Aorta (tissue), 5 donors: ENCODE measurements around the gene SPCS2. TPM values are rescaled to one million over a fixed set of nuclear protein-coding genes. Genes with fewer than 3 reads are reported as not detected.
"Not testable (repeated sequence)": the region's sequence is repeated elsewhere in the genome, so short reads cannot be mapped to it uniquely, and the experiment has no call there.

Experiments
- ATAC-seq: fragments of 200-7000 bp; cut with Tn5 transposase; one replicate; pipeline ENCODE4 v1.9.1; 2022; ENCODE audit warnings: moderate library complexity; ENCODE audit not compliant: low FRiP score
- DNase-seq, 2 donors: peaks; one replicate each; pipeline ENCODE4 v3.0.0-alpha.2; 2020
- H3K27ac ChIP-seq, 2 donors: one replicate each; pipeline ENCODE4 v1.5.1; 2013; ENCODE audit warnings: low read length in 2 of 2, mild to moderate bottlenecking in 2 of 2, moderate library complexity in 2 of 2, control low read depth in 1 of 2, inconsistent platforms in 1 of 2, low read depth in 1 of 2
- H3K27me3 ChIP-seq, 2 donors: one replicate each; pipeline ENCODE4 v1.6.1; 2013; ENCODE audit warnings: control low read depth in 1 of 2, low read length in 1 of 2, mild to moderate bottlenecking in 1 of 2, moderate library complexity in 1 of 2; ENCODE audit not compliant: insufficient read depth in 2 of 2, control insufficient read depth in 1 of 2
- H3K36me3 ChIP-seq, 2 donors: one replicate each; pipeline ENCODE4 v1.6.1; 2013; ENCODE audit warnings: control low read depth in 1 of 2, low read length in 1 of 2, mild to moderate bottlenecking in 1 of 2; ENCODE audit not compliant: insufficient read depth in 2 of 2, control insufficient read depth in 1 of 2
- H3K4me1 ChIP-seq, 2 donors: one replicate each; pipeline ENCODE4 v1.6.1; 2013; ENCODE audit warnings: low read length in 2 of 2, control low read depth in 1 of 2, mild to moderate bottlenecking in 1 of 2, moderate library complexity in 1 of 2; ENCODE audit not compliant: insufficient read depth in 2 of 2, control insufficient read depth in 1 of 2
- H3K4me3 ChIP-seq, 2 donors: one replicate each; pipeline ENCODE4 v1.5.1; 2013; ENCODE audit warnings: low read length in 2 of 2, control low read depth in 1 of 2, mild to moderate bottlenecking in 1 of 2
- H3K9me3 ChIP-seq: one replicate; pipeline ENCODE4 v1.6.1; 2013; ENCODE audit warnings: mild to moderate bottlenecking, low read length; ENCODE audit not compliant: control insufficient read depth
- WGBS, 2 donors: extraction: QIAGEN DNeasy Blood & Tissue Kit; methylation state at CpG; one replicate each; pipeline ENCODE4 v1.1.7; 2013; 5-methylcytosine and 5-hydroxymethylcytosine counted together
- intact Hi-C, 2 donors: fragments of 100-400 bp; cut with DNase I; formaldehyde crosslinking; loops; one replicate each; pipeline versions ENCODE4 v1.14.2 to v1.15.0; 2022
- polyA plus RNA-seq, 2 donors: library from polyadenylated mRNA; stranded (reverse); fragments of 200-250 nt; gene quantifications; one replicate each; pipeline ENCODE4 v1.2.3, GENCODE V29; 2013
- total RNA-seq, 2 donors: library from RNA; stranded (reverse); fragmentation: NEBNext Ultra II Directional; extraction: Animal tissue kit (Norgen Biotek cat#: 25700); gene quantifications; one replicate each; pipeline ENCODE4 v1.2.1, GENCODE V29; 2021
- donor health status: healthy with polysubstance abuse.
- donor health status: Bipolar disorder and iron deficiency.
- donor health status: DM: no; HTN: no; CAD: no.
- donor health status: DM: no; HTN: no; CAD: no.
- donor health status: DM: yes; HTN: yes; CAD: no.

SPCS2 gene
- total and polyA plus RNA-seq, 4 donors = 78.1 to 134 (median 123) TPM

DNA sequence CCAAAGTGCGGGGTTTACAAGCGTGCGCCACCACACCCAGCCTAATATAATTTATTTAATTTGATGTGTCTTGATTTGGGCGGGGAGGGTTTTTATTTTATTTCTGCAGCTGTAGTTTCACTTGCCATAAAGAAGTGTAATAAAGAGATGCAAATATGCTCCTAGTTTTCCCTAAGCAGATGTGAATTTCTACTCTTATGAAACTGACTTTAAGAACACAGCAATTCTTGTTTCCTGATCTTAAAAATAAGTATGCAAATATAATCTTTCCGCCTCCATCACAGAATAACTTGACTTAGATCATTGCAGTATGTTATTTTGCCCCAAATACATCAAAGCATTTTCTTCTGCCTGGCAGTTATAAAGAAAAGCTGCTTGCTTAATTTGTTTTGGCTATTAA lies 4.4 kb downstream of the SPCS2 start:
- Histone ChIP-seq H3K27ac (no peak overlapping the region), H3K4me3 (no peak overlapping the region), H3K4me1 (peaks cover 8 to 10% of the 10 kb centered on the region in 2 donors), H3K36me3 (no peaks in the 10 kb centered on the region), H3K27me3 (no peaks in the 10 kb centered on the region), H3K9me3 (no peaks in the 10 kb centered on the region)
- DNase-seq (no peak), ATAC-seq (no peak)
- 91 to 94% methylated on average over 5 of the region's 5 CpGs for WGBS, 2 donors
- intact Hi-C loops = no loop called here

DNA sequence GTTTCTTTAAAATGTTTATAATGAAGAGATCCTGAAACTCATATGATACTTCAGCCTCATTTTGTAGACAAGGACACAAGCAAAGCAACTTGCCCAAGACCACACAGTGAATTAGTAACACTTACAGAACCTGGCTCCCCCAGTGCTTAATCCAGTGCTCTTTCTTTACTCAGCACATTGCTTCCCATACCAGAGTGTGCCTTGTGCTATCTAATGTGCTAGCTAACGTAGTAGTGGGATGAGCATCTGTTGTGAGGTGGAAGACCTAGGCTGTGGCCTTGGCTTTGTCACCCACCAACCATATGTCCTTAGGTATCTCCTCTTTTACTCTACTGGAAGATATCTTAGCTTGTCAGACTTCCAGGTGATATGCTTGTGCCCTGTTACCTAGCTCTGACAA lies 5.1 kb downstream of the SPCS2 start:
- 88 to 96% methylated on average over 1 of the region's 1 CpG for WGBS, 2 donors
- ATAC-seq (no peak), DNase-seq (no peak)
- Histone ChIP-seq H3K27ac (no peak overlapping the region), H3K4me3 (no peak overlapping the region), H3K27me3 (no peaks in the 10 kb centered on the region), H3K36me3 (no peaks in the 10 kb centered on the region), H3K9me3 (no peaks in the 10 kb centered on the region), H3K4me1 (peaks cover 8 to 14% of the 10 kb centered on the region in 2 donors)
- intact Hi-C loops = no loop called here

DNA sequence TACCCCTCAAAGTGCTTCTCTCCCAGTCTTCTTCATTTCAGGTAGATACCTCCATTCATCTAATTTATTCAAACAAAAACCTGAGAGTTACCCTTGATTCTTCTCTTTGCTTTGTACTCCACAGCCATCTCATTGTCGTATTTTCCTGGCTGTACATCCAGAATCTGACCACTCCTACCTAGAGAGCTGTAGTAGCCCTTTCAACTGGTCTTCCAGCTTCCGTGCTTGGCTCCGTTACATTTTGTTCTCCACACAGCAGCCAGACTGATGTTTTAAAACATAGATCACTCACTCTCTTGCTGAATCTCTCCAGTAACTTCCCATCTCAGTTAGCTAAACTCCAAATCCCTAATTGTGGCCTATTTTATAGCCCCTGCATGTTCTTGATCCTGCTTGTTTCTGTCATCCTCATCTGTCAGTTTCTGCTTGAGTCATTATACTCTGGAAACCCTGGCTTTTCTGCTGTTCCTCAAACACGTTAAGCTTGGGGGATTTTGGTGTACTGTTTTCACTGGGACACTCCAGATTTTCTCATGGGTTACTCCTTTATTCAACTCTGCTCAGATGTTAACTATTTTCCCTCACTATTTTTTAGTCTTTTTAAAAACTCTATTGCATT lies 7.4 kb downstream of the SPCS2 start:
- no peak overlapping the region for H3K4me3 ChIP-seq
- H3K27me3 ChIP-seq = no peaks in the 10 kb centered on the region
- no peaks in the 10 kb centered on the region for H3K9me3 ChIP-seq
- 15 to 21% methylated on average over 4 of the region's 4 CpGs for WGBS, 2 donors
- H3K4me1 ChIP-seq = peaks cover 6 to 10% of the 10 kb centered on the region in 2 donors
- H3K27ac ChIP-seq = no peak overlapping the region
- intact Hi-C loops = no loop called here
- no peak for ATAC-seq
- H3K36me3 ChIP-seq = no peaks in the 10 kb centered on the region
- no peak for DNase-seq

DNA sequence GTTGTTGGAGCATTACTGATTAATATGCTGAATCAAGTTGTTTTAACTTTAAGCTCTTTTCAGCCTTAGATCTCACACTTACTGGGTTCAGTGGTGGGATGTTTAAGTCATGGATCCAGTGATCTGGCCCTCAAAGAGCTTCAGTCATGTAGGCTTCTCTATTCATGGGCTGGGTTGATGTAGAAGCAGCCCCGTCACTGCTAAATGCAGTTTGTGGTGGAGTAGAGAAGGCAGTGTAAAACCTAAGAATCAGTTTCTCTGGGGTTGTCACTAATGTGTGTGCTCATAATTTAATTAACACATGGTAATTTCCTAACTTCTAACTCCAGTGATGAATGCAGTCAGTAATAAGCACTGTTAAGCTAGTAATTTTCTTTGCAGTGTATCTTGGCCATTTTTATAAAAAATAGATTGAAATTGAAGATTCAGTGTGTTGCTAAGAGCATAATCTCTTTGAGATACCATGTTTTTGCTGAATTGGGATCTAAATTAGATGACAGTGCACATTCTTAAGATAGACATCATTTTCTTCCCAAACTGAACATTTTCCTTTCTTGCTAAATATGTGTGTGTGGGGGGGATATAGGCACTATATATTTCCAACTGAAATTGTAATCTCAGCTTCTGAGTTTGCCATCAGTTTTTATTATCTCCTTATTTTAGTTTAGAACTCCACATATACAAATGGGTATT lies 9.0 kb downstream of the SPCS2 start:
- ATAC-seq (no peak), DNase-seq (no peak)
- H3K9me3 ChIP-seq = no peaks in the 10 kb centered on the region
- no peak overlapping the region for H3K27ac ChIP-seq
- no peak overlapping the region for H3K4me3 ChIP-seq
- no peaks in the 10 kb centered on the region for H3K36me3 ChIP-seq
- peaks cover 6 to 10% of the 10 kb centered on the region in 2 donors for H3K4me1 ChIP-seq
- H3K27me3 ChIP-seq = no peaks in the 10 kb centered on the region
- intact Hi-C loops = no loop called here
- WGBS, 2 donors = 92 to 97% methylated on average over 1 of the region's 1 CpG

DNA sequence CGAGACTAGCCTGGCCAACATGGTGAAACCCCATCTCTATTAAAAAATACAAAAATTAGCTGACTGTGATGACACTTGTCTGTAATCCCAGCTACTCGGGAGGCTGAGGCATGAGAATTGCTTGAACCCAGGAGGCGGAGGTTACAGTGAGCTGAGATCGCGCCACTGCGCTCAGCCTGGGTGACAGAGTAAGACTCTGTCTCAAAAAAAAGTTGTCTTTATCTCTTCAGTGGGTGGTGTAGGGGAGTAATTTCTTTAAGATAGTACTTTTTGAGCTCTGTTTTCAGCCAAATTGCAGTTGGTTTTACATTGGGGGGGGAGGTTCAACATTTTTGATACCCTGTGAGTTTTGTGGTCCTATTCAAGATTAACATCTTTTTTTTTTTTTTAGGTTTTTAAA lies 11.1 kb downstream of the SPCS2 start:
- H3K27ac ChIP-seq, DNase-seq, intact Hi-C loops, H3K9me3 ChIP-seq, ATAC-seq, H3K4me1 ChIP-seq, H3K27me3 ChIP-seq, H3K36me3 ChIP-seq, H3K4me3 ChIP-seq: not testable (repeated sequence)
- 90 to 92% methylated on average over 6 of the region's 6 CpGs for WGBS, 2 donors

DNA sequence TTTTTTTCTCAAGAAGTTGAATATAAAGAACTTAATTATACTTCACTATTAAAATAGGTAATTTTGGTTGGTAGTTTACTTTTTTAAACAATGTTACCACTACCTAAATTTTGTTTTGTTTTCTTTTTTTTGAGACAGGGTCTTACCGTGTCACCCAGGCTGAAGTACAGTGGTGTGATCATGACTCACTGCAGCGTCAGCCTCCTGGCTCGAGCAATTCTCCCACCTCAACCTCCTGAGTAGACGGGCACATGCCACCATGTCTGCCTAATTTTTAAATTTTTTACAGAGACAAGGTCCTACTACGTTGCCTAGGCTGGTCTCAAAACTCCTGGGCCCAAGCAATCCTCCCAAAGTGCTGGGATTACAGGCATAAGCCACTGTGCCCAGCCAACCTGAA lies 17.6 kb downstream of the SPCS2 start:
- ATAC-seq (no peak), DNase-seq (no peak)
- Histone ChIP-seq H3K27me3 (no peaks in the 10 kb centered on the region), H3K4me3 (no peak overlapping the region), H3K4me1 (peaks cover 0 to 2% of the 10 kb centered on the region in 2 donors), H3K36me3 (peaks cover 0 to 4% of the 10 kb centered on the region in 2 donors), H3K27ac (no peak overlapping the region), H3K9me3 (no peaks in the 10 kb centered on the region)
- intact Hi-C loops = no loop called here
- 76 to 77% methylated on average over 5 of the region's 5 CpGs for WGBS, 2 donors

DNA sequence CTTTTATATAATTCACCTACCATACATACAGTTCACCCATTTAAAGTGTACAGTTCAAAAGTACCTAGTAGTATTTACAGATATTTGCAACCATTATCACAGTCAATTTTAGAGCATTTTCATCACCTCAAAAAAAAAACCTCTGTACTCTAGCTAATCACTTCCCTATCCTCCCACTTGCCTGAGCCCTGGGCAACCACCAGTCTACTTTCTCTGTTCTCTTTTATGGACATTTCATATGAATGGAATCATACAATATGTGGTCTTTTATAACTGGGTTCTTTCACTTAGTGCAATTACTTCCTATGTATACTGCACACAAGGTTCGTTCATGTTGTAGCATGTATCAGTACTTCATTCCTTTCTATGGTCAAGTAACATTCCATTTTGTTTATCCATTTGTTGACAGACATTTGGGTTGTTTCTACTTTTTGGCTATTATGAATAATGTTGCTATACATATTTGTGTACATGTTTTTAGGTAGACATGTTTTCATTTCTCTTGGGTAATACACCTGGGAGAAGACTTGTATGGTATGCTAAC lies 21.9 kb downstream of the SPCS2 start:
- DNase-seq (no peak), ATAC-seq (no peak)
- Histone ChIP-seq H3K4me3 (no peak overlapping the region), H3K27ac (no peak overlapping the region), H3K9me3 (no peaks in the 10 kb centered on the region), H3K27me3 (no peaks in the 10 kb centered on the region), H3K4me1 (no peaks in the 10 kb centered on the region), H3K36me3 (peaks cover 4 to 7% of the 10 kb centered on the region in 2 donors)
- intact Hi-C loops = no loop called here
- 64 to 85% methylated on average over 1 of the region's 1 CpG for WGBS, 2 donors

DNA sequence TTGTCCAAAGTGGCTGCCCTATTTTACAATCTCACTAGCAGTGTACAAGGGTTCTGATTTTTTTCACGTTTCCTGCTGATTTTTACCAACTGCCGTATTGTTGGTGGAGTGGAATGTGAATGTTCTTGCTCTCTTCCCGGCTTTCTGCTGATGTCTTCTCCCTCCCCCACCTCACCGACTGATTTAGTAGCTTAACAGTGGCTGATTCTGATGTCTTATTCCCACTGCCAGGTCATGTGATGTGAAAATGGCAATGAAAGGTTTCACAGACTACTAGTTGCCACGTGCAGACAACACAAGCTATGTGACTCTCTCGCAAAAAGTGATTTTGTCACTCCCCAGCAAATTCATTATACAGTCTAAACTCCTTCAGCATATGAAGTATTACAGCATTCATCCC lies 22.4 kb downstream of the SPCS2 start:
- intact Hi-C loops = no loop called here
- no peaks in the 10 kb centered on the region for H3K4me1 ChIP-seq
- no peak overlapping the region for H3K4me3 ChIP-seq
- ATAC-seq (no peak), DNase-seq (no peak)
- peaks cover 4 to 7% of the 10 kb centered on the region in 2 donors for H3K36me3 ChIP-seq
- H3K9me3 ChIP-seq = no peaks in the 10 kb centered on the region
- H3K27ac ChIP-seq = no peak overlapping the region
- WGBS, 2 donors = 58 to 67% methylated on average over 6 of the region's 6 CpGs
- H3K27me3 ChIP-seq = no peaks in the 10 kb centered on the region

DNA sequence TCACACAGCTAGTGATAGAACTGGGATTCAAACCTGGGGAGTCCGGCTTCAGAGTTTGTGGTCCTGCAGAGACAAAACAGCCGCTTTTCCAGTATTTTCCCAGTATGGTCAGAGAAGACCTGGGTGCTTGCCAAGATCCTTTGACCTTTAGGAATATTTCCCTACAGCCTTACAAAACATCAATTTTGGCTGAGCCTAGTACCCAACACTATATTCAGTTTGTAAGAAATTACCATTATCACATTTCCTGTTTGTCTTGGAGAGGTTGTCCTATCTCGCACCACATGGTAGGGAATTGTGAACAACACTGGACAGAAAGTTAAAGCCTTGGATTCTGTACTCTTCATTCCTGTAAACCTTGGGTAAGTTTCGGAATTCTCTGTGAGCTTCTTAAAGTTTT lies 29.0 kb downstream of the SPCS2 start:
- peaks cover 0 to 7% of the 10 kb centered on the region in 2 donors for H3K36me3 ChIP-seq
- no peaks in the 10 kb centered on the region for H3K4me1 ChIP-seq
- H3K27ac ChIP-seq = no peak overlapping the region
- no peaks in the 10 kb centered on the region for H3K27me3 ChIP-seq
- H3K4me3 ChIP-seq = no peak overlapping the region
- H3K9me3 ChIP-seq = no peaks in the 10 kb centered on the region
- no peak for ATAC-seq
- no peak for DNase-seq
- intact Hi-C loops = no loop called here
- WGBS, 2 donors = 63 to 78% methylated on average over 4 of the region's 4 CpGs
